GM23248 (cell line): Measurements from ENCODE around the gene NRROS.

Experiments
- EZH2 ChIP-seq: fragments of 200-600 bp; sonication (generic); IDR thresholded peaks from 2 replicates; pipeline ENCODE4 v1.6.1; 2018; ENCODE audit warnings: antibody characterized with exemption, mild to moderate bottlenecking; ENCODE audit not compliant: insufficient read depth, poor library complexity, severe bottlenecking
- EZH2phosphoT487 ChIP-seq: fragments of 200-600 bp; sonication (generic); IDR thresholded peaks from 2 replicates; pipeline ENCODE4 v1.6.1; 2018; ENCODE audit warnings: antibody characterized with exemption, moderate library complexity, mild to moderate bottlenecking, low read depth; ENCODE audit not compliant: insufficient read depth

DNA sequence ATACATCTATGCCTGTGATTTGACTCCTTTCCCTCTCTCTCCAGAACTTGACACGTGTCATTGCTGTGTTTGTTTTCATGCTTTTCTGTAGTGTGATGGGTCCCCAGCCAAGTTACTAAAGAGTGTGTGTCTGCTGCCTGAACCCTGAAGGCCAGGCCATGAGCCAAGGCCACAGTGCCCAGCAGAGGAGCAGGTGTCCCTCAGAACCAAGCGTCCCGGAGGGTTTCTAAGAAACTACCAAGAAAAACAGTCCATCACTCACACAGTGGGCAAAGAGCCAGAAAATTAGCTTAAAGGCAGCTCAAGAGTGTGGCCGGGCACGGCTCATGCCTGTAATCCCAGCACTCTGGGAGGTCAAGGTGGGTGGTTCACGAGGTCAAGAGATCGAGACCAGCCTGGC lies 35.8 kb upstream of the NRROS start:
- TF ChIP-seq EZH2phosphoT487: no peak
- TF ChIP-seq EZH2: no peak
